ENCODE results near the gene AGAP1. TPM values are rescaled to one million over a fixed set of nuclear protein-coding genes. Genes with fewer than 3 reads are reported as not detected.

AGAP1 gene
- total RNA-seq, 1 experiment from 2014 or later: 25.8 TPM

- H3K4ac ChIP-seq (ENCODE audit: low read depth, low read length): no peak overlapping the region
- H3K14ac ChIP-seq (ENCODE audit: insufficient read depth, low read length): no peak overlapping the region
- H3T11ph ChIP-seq (ENCODE audit: low read length): no peak overlapping the region
- H2AFZ ChIP-seq (ENCODE audit: low read length): no peak overlapping the region
- H2BK15ac ChIP-seq (ENCODE audit: low read depth, low read length): no peak overlapping the region
- no peaks in the 10 kb centered on the region for H3K79me2 ChIP-seq (ENCODE audit: insufficient read depth, low read length)
- Mint-ChIP-seq H3K36me3 (ENCODE audit: insufficient read depth in 1 of 3, low read depth in 3 of 3) (peaks cover 0 to 2% (median 0%) of the 10 kb centered on the region in 3 experiments; a peak in 1 of 7 replicates), H3K27ac (no peak overlapping the region), H3K4me3 (peak overlapping the region; percentile 61 to 77; a peak in 4 of 5 replicates), H3K27me3 (ENCODE audit: low read depth) (peaks cover 96% of the 10 kb centered on the region), H3K9me3 (peaks cover 3 to 15% of the 10 kb centered on the region in 2 experiments; a peak in 2 of 5 replicates), H3K4me1 (peaks cover 29 to 44% of the 10 kb centered on the region in 2 experiments)
- H4K20me1 ChIP-seq (ENCODE audit: control insufficient read depth, insufficient read depth, insufficient read length): no peaks in the 10 kb centered on the region
- no peak overlapping the region for H4K8ac ChIP-seq (replicated peaks; ENCODE audit: insufficient read length, low read depth, low read length)
- TF ChIP-seq CTCF (conservative IDR thresholded peaks at IDR 0.05): no peak; the same call in 1 of the 3 replicates
- H2AK5ac ChIP-seq (ENCODE audit: insufficient read length, low read length): no peak overlapping the region
- H3K18ac ChIP-seq (ENCODE audit: insufficient read length, low read depth, low read length): no peak overlapping the region
- no CpG with 5 or more reads among the region's 20 CpGs for WGBS (ENCODE audit: extremely low coverage, insufficient read length, low lambda C conversion rate)
- no peaks in the 10 kb centered on the region for H3K9me3 ChIP-seq (ENCODE audit: control insufficient read depth, low read depth, low read length)
- peak overlapping the region; percentile 69 for H3K4me2 ChIP-seq (ENCODE audit: insufficient read depth, insufficient read length, low read length)
- peaks cover 35% of the 10 kb centered on the region for H3K27me3 ChIP-seq (ENCODE audit: insufficient read depth, low read length)
- H3K9ac ChIP-seq (ENCODE audit: extremely low read depth, insufficient read length, low read length): no peak overlapping the region
- no peak overlapping the region for H2BK120ac ChIP-seq (ENCODE audit: low read depth, low read length, poor library complexity, severe bottlenecking)
- no peak overlapping the region for H2BK5ac ChIP-seq (ENCODE audit: insufficient read length, low read length)
- H3K23ac ChIP-seq (ENCODE audit: insufficient read length, low read depth, low read length): no peak overlapping the region
- peak; percentile 89 for DNase-seq
- H3K4me1 ChIP-seq (ENCODE audit: insufficient read depth, low read length): peaks cover 16% of the 10 kb centered on the region; the same call in 1 of the 2 replicates
- no peak overlapping the region for H4K91ac ChIP-seq (ENCODE audit: insufficient read length, low read depth, low read length)
- no peaks in the 10 kb centered on the region for H3K79me1 ChIP-seq (ENCODE audit: insufficient read depth, low read depth, low read length, poor library complexity, severe bottlenecking)
- H3K23me2 ChIP-seq (ENCODE audit: insufficient read length, low read depth, low read length, poor library complexity, severe bottlenecking): peaks cover 25% of the 10 kb centered on the region
- no peak overlapping the region for H2BK20ac ChIP-seq (ENCODE audit: low read depth, low read length, poor library complexity, severe bottlenecking)
- no peak overlapping the region for H3K56ac ChIP-seq (ENCODE audit: insufficient read length, low read depth, low read length)
- no peak overlapping the region for H2BK12ac ChIP-seq (ENCODE audit: insufficient read length, low read depth, low read length)
- no peak overlapping the region for H3K27ac ChIP-seq (ENCODE audit: insufficient read length, low read depth, low read length)
- no peak overlapping the region for H4K5ac ChIP-seq (ENCODE audit: insufficient read length, low read depth, low read length)
Measured at GRCh38 chr2:236177604-236177966, 683.7 kb downstream of the AGAP1 start.

Measured in H9 (cell line).